HG02870 (cell line): ENCODE measurements around the gene AMER2.
"Not testable (repeated sequence)": the region's sequence is repeated elsewhere in the genome, so short reads cannot be mapped to it uniquely, and the experiment has no call there.

Source experiments
- ATAC-seq: cut with Tn5 transposase; IDR thresholded peaks from one replicate; pipeline ENCODE4 v1.9.1; 2021; ENCODE audit warnings: mild to moderate bottlenecking, moderate library complexity; ENCODE audit not compliant: unreplicated experiment

The AMER2 gene

DNA sequence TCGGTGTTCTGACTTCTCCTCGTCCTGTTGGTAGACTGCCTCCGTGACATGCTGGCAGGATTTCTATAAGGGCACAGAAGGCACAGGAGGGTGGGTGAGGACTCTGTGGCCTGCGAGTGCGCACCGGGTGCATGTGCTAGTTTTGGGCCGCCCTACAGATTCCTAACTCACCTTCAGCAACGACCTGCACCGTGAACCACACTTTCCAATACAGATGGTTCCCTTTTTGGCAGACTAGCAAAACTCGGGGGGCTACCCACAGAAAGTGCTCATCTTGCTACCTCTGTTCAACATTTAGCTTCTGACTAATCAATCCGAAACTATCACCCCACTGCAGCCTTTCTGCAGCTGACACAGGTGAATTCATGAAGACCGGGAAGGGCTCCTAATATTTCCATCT is 14.1 kb upstream of the AMER2 start:
- peak; percentile 60 for ATAC-seq

DNA sequence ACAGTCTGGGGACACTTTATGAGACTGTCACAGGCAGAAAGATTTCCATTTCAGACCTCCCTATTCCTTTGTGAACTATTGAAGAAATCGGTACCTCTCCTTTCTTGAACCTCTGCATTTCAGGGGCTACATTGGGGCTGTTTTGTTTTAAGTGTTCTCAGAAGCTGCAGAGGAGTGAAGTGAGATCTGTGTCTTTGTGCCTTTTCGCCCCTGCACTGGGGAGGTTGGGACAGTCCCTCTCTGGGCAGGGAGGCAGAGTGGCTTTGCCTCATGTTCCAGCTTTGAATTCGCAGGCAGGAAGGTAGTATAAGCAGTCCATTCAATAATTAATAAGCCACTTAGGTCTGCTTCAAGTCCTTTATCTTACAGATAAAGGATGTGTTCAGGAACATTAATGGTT is 9.5 kb upstream of the AMER2 start:
- peak; percentile 30 for ATAC-seq

DNA sequence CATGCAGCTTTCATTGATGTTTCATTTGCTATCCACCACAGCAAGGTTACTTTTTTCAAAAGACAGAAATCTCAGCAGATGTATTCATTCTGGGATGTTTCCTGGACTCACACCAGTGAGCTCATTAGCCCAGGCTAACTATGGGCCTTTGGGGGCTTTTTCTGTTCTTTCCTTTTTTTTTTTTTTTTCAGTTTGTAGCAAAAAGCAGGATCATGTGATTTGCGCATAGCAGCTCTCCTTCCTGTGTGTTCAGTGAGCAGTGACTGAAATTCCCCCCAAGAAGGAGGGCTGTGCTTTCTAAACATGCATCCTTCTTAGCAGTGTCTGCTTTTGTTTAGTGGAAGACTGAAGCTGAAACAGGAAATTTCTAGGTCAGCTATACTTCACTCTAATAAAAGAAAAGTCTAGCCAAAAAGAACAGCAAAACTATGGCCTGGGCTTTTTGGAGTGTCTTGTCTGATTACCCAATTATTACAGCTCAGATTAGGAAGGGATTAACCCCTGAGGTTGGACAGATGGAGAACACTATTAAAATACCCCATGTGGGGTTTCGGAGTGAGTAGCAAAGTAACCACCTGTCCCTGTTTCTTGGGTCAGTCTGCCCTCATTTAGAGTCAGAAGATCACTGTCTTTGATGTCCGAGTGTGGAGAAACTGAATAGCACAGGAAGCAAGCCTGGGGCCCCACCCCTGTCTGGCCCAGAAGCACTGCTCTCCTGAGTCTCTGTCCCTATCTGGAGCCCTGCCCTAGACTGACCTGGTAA is 8.9 kb upstream of the AMER2 start:
- ATAC-seq: peak; percentile 62

DNA sequence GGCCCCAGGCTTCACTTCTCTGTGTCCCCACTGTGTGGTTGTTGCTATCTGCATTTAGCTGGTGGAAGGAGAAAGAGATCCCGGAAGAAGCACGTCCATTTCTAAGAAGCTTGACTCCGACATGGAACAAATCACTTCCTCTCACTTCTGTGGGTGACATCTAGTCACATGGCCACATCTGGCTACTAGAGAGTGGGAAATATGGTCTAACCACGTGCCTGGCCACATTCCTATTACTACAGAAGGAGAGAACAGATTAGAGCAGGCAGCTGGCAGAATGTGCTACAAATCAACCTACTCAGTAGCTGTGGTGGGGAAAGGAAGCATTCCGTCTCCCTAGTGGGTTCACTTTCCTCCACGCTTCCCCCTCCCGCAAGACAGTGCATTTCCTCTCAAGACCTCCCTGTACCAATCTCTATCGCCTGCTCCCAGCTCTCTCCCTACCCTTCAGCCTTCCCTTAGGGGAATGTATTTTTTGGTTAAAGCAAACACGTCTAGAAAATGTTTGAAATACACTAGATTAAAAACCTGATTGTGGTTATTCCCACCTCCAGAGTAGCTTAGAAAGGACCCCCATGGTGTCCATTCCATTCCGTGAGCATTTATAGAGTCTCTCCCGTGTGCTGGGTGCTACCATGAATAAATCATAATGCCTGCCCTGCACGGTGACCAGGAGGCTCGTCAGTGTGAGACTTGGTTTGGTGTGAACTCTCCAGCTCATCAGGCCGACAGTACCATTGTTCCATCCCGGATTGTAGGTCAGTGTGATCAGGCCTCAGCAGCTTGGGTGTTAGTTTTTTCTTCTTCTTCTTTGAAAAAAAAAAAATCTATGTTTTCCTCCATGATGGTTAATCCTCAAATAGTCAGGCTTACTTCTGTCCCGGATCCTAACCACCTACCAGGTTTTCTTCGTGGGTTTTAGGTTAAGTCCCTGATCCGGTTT is 8.0 kb upstream of the AMER2 start:
- ATAC-seq: no peak

DNA sequence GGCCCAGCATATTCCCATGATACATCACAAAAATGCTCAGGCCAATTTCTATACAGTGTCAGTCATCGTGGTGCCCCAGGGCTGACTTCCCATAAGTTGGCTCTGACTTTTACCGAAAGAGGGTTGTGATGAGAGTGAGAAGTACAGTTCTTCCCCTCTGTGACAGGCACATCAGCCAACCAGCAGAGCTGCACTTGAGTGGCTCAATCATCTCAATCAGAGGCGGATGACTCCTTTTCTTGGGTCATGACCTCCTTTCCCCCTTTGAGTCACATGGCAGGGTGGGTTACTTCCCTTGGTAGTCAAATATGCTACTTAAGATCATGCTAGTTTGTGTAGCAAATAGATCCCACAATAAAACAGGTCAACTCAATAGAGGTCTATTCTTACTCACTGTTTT is 6.9 kb upstream of the AMER2 start:
- ATAC-seq: no peak

DNA sequence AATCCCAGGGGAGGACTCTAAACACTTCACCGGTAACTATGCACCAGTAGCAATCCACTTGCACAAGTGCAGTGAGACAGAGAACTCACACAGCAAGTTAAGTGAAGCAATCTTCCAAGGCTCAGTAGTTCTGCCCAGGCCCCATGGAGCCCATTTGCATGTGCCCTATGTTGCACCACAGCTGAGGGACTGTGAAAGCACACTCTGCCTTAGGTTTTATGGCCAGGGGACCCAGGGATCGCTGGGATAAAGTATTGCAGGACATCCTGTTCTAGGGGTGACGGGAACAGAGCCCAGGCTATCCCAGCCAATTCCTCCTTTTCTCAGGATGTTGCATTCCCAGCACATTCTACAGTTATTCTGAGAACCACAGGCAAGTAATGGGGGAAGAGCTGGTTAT is 6.0 kb upstream of the AMER2 start:
- ATAC-seq: no peak

DNA sequence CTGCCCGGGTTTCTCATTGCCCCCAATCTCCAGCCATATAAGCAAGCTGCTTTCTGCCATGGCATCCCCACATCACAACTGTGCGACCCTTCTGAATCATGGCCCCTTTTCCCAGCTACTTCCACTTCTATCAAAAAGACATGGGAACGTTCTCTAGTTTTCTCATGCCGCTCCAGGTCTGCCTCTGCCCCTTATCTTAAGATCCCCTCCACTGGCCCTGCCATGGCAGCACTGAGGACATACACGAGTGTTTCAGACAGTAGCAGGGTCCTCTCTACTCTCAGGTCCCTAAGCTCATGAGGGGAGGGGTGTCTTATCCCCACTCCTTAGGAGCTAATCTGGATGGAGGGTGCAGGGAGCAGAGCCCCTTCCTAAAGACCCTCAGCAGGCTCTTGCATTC is 5.5 kb upstream of the AMER2 start:
- no peak for ATAC-seq

DNA sequence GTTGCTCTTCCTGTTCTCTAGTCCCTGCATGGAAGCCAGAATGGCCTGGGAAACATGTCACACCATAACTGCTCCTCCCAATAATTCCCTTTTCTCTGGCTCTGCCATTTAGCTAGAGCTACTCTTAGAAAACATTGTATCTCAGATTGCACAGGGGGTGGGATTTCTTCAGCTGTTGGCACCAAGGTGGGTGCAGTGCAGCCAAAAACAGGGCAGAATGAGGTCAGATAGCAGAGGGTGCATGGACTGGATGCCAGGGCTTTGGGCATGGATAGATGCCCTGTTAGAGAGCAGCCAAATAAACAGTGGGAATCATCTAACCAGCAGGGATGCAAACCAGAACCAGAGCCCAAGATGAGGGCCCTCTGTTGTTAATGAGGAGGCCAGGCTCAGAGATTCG is 4.9 kb upstream of the AMER2 start:
- no peak for ATAC-seq

DNA sequence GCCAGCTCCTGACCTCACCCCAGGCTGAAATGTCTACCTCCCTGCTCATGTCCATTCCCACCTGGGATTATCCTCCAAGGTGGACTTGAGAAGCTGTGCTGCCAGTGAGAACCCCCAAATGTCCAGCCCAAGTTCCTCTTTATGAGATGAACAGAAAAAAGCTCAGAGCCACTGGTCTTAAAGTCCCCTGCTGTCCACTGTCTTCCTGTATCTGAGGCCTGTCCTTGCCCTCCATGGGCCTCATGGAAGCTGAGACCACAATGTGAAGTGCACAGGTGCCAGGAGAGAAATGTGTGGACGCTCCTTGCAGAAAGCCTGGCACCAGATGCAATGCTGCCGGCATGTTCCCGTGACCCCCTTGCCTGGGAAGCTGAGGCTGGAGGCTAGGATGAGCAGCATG is 3.3 kb upstream of the AMER2 start:
- no peak for ATAC-seq

DNA sequence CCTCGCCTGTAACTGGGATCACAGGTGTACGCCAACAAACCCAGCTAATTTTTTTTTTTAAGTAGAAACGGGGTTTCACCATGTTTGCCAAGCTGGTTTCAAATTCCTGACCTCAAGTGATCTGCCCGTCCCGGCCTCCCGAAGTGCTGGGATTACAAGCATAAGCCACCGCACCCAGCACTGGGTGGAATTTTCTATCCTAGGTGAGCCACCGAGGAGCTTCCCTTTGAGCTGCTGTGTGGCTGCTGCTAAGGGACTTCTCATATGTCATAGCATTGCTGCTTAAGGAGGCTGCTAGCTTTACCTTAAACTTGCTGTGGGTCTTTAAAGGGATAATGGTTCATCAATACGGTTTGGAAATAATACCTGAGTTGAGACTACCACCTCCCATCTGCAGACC is 2.9 kb upstream of the AMER2 start:
- ATAC-seq: no peak

DNA sequence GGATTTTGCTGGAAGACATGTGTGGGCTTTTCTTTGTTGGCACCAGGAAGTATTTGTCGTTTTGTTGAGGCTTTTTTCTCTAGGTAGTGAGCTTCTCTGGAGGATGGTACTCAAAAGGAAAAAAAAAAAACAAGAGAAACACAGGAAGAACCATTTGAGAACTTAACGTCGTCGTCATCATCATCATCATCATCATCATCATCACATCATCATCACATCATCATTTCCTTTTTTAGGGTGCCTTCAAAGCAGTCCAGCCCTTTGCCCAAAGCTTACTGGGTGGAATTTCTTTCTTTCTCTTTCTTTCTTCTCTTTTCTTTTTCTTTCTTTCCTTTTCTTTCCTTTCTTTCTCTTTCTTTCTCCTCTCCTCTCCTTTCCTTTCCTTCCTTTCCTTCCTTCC is 2.2 kb upstream of the AMER2 start:
- ATAC-seq: no peak

DNA sequence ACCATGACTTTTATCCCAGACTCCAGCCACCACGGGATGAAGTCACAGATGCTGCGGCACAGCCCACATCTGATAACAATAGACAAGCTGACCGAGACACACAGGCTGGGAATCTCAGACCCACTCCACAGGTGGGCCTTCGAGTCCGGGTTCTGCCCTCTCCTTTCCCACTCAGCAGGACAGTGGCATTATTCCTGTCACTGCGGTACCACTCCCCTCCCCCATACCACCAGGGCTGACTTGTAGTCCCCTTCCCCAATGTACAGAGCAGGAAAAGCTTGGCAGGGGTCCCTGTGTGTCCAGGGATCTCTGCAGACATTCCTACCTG is 179 bp upstream of the AMER2 start:
- ATAC-seq: no peak

DNA sequence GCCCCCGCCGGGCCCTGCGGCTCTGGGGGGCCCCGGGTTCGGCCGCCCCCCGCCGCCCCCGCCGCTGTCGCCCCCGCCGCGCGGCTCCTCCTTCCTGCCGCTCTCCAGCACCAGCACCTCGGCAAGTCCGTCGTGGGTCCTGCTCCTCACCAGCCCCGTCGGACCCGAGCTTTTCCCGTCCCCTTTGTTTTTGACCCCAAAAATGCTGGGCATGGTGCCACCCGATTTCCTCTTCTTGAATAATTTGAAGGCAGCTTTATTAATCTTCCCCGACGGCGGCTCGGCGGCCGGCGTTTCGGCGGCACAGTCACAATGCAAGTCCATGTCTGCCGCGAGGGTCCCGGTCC is 945 bp downstream of the AMER2 start:
- ATAC-seq: no peak

DNA sequence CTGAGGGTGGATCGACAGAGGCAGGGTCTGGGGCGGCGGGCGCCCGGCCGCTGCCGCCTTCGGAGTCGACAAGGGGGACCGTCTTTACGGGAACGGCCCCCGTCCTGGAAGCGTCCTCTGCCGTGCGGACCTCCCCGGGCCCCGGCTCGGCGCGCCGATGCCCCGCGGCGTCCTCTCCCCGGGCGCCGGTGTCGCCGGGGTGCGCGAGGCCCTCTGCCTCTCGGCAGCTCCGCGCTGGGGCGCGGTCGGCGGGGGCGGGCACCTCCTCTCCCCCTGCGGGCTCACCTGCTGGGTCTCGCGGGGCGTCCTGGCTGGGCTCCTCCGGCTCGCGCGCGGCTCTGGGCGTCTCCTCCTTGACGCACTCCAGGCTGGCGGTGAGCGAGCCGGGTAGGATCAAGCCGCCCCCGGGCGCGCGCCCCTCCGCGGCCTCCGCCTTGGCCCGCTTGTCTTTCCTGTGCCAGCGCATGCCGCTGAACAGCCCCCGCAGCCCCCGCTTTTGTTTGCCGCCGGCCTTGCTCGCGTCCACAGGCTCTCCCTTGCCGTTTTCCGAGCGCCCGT is 1.5 kb downstream of the AMER2 start:
- no peak for ATAC-seq

DNA sequence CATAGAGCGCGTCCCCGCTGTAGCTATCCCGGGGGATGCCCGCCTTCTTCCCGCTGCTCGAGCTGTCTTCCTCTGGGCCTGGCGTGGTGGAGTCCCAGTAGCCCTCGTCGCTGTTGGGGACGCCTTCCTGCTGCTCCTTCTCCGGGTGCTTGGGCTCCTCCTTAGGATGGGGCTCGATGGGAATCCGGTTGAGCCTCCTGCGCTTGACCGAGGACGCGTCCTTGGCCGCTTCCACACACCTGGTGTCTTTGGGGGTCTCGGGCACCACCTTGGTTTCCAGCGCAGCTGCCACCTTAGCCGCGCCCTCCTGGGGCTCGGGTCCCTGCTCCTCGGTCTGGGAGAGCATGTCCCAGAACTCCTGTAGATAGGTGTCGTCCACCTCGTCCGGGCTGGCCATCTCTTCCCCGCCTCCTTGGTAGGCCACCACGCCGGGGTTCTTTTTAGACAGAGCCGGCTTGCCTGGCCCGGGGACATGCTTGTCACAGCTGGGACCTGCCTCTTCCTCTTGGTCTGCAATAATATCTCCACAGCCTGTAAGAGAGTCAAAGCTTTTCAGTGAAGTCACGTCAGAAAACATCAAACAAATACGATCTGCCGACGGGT is 2.0 kb downstream of the AMER2 start:
- no peak for ATAC-seq

DNA sequence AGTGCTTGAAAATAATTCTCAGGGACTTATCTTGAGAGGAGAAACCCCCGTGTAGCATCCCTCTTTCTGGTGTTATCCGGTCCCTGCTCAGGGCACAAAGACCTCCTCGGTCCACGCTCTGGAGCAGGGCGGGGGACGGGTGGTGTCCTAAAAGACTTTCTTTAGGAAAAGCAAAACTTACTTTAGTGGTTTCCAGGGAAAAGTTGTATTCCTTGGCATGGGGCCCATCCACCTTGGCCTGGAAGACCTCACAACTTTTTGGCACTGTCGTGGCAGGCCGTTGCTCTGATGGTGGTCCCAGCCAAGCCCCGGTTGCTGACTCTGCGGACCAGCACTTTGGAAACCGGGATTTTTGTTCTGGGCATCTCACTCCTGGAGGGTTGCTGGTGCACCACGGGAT is 2.7 kb downstream of the AMER2 start:
- no peak for ATAC-seq

DNA sequence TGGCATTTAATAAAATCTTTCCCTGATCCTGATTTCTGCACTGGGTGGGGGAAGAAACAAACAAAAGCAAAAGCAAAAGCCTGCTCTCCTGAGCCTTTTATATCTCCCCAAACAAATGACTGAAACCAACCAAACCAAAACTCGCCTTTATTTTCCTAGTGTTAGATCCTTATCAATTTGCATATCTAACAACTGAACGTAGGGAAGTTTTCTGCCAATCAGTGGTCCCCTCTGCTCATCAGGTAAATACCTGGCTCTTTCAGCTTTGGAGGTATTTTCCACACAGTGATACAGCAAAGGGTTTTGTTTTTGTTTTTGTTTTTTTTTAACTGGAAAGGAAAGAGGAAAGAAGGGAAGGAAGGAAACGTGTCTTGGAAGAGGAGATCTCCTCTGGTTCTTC is 3.3 kb downstream of the AMER2 start:
- ATAC-seq: no peak

DNA sequence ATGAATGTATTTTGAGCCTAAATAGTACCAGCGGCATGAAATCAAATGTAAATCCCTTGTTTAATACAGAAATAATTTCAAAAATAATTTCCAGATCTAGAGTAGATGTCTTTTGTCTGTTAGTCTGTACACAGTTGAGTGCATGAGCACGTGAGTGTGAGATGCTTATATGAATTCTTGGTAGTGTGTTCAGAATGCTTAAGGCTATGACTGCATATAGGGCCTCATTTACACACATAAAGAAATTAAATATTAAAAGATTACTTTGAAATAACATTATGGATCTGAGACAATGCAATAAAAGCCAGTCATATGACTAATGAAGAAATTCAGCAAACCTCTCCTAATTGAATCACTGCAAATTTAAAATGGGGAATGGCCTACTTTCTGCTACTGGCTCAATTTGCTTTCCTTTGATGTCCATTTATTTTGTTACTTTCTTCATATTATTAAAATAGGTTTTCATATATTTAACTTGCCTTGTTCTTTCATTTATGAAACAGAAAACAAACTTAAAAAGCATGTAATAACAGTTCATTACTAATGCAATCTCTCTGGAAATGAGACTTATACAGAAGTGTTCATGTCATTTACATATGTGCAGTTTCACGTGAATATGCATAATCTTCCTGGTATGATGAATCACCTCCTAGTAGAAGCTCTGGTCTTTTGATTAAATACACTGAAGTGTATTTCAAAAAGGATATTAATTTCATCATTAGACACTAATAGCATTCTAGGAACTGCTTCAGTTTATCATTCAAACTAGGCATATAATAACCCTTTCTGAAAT is 4.5 kb downstream of the AMER2 start:
- ATAC-seq: no peak

DNA sequence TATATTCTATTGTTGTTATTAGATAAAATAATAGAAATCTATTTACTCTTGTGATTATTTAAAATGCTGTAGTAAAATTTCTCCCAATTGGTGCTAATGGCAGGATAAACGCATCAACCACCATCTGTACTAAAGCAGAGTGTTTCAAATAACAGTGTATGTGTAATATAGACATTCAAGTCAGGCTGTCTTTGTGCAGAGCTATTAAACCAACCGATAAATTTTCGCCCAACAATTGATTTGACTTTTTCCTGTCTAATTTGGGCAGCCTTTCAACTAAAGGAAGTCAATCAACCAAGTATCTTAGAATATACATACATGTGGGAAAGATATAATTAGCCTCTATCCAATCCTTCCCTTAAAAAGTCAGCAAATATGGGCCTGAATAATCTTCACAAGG is 5.8 kb downstream of the AMER2 start:
- ATAC-seq: no peak

DNA sequence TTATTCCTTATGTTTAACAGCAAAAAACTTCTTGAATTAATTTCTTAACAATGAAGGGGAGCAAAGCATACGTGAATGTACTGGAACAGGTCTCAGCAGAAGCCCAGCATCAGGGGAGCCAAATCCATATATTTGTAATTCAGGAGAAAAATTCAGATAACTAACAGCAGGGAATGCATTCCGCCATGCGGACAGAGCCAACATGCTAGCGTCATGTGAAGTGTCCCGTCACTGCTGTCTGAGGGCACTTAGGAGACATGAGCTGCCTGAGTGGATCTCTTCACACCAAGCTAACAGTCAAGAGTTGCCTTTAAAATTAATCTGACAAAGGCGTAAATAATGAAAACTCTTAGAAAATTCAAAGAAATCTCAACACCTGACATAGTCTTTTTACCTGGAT is 6.4 kb downstream of the AMER2 start:
- no peak for ATAC-seq

DNA sequence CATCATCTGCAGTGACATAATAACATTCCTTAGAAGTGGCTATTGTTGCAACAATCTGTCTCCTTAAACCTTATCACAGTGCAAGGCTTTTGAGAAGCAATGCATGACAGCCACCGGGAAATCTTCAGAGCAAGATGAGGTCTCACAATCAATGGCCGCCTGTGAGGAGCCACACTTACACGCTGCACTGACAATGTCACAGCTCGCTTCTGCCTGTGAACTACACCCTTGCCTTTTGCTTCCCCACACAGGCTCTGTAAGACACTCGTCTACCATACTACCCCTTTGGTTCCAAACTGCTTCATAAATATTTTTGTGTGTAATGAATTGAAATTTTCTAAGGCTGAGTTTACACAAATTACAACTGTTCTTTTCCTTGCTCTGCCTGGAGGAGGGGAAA is 6.9 kb downstream of the AMER2 start:
- not testable (repeated sequence) for ATAC-seq
